NCI-H524 treated with DMSO at 0.1 percent for 48 hours (cell line): ENCODE results near the gene PHAF1.
"Not testable (repeated sequence)": the region's sequence is repeated elsewhere in the genome, so short reads cannot be mapped to it uniquely, and the experiment has no call there.

Experiments used
- DNase-seq: peaks from one replicate; lab custom pipeline; 2025; lab: John Stamatoyannopoulos, UW

PHAF1 gene

GRCh38 chr16:67105246-67105645 lies 4.5 kb upstream of the PHAF1 start:
- no peak for DNase-seq

GRCh38 chr16:67105881-67106280 lies 3.9 kb upstream of the PHAF1 start:
- DNase-seq: no peak

GRCh38 chr16:67108489-67108888 lies 1.3 kb upstream of the PHAF1 start:
- DNase-seq: no peak

GRCh38 chr16:67108931-67109406 lies 772 bp upstream of the PHAF1 start:
- DNase-seq: no peak

- DNase-seq: no peak
Measured at GRCh38 chr16:67111951-67112444, 2.3 kb downstream of the PHAF1 start.

- no peak for DNase-seq
Measured at GRCh38 chr16:67112591-67113399, 3.1 kb downstream of the PHAF1 start.

GRCh38 chr16:67114793-67115192 lies 5.1 kb downstream of the PHAF1 start:
- no peak for DNase-seq

- no peak for DNase-seq
Measured at GRCh38 chr16:67115639-67116038, 5.9 kb downstream of the PHAF1 start.

- DNase-seq: no peak
Measured at GRCh38 chr16:67116388-67117311, 6.9 kb downstream of the PHAF1 start.

GRCh38 chr16:67117716-67118115 lies 8.0 kb downstream of the PHAF1 start:
- no peak for DNase-seq

- no peak for DNase-seq
Measured at GRCh38 chr16:67120025-67120424, 10.3 kb downstream of the PHAF1 start.

GRCh38 chr16:67122799-67123198 lies 13.1 kb downstream of the PHAF1 start:
- DNase-seq: not testable (repeated sequence)

- no peak for DNase-seq
Measured at GRCh38 chr16:67128417-67128816, 18.7 kb downstream of the PHAF1 start.

GRCh38 chr16:67128887-67129286 lies 19.1 kb downstream of the PHAF1 start:
- DNase-seq: no peak

- DNase-seq: no peak
Measured at GRCh38 chr16:67129422-67129821, 19.7 kb downstream of the PHAF1 start.

- no peak for DNase-seq
Measured at GRCh38 chr16:67137605-67138004, 27.9 kb downstream of the PHAF1 start.

GRCh38 chr16:67141391-67141790 lies 31.6 kb downstream of the PHAF1 start:
- no peak for DNase-seq

- DNase-seq: no peak
Measured at GRCh38 chr16:67142342-67142741, 32.6 kb downstream of the PHAF1 start.

GRCh38 chr16:67144943-67145342 lies 35.2 kb downstream of the PHAF1 start:
- DNase-seq: no peak

GRCh38 chr16:67145746-67146145 lies 36.0 kb downstream of the PHAF1 start:
- no peak for DNase-seq

- no peak for DNase-seq
Measured at GRCh38 chr16:67146523-67147357, 37.0 kb downstream of the PHAF1 start.
